Kidney (tissue), 14 donors: ENCODE results near the gene RHBDL1. TPM values are rescaled to one million over a fixed set of nuclear protein-coding genes. Genes with fewer than 3 reads are reported as not detected.

ENCODE experiments used
- DNase-seq, 5 donors: peaks; one replicate each; pipeline ENCODE4 v3.0.0-alpha.2; 2013 to 2020
- FAIRE-seq: peaks from 2 replicates; lab custom pipeline; 2012; peaks lifted over from hg19 to GRCh38; lab: Jason Lieb, UNC
- H3K27ac ChIP-seq, 2 donors: one replicate each; pipeline ENCODE4 v1.7.0; 2013; ENCODE audit warnings: low read depth in 2 of 2, low read length in 2 of 2, inconsistent platforms in 1 of 2
- H3K27me3 ChIP-seq: one replicate; pipeline ENCODE4 v1.7.1; 2013; ENCODE audit warnings: low read length, inconsistent platforms; ENCODE audit not compliant: control insufficient read depth, insufficient read depth
- H3K36me3 ChIP-seq, 3 donors: one replicate each; pipeline versions ENCODE4 v1.7.0 to v1.7.1; 2013; ENCODE audit warnings: low read length in 3 of 3, control low read depth in 1 of 3, inconsistent platforms in 1 of 3; ENCODE audit not compliant: insufficient read depth in 3 of 3, control insufficient read depth in 2 of 3
- H3K4me1 ChIP-seq, 3 donors: one replicate each; pipeline versions ENCODE4 v1.7.0 to v1.7.1; 2013; ENCODE audit warnings: low read length in 3 of 3, inconsistent platforms in 1 of 3, low read depth in 1 of 3; ENCODE audit not compliant: control insufficient read depth in 2 of 3, insufficient read depth in 2 of 3
- H3K4me3 ChIP-seq, 3 donors: one replicate each; pipeline versions ENCODE4 v1.7.0 to v1.8.1; 2013; ENCODE audit warnings: low read length in 3 of 3, control low read depth in 1 of 3, inconsistent platforms in 1 of 3
- H3K9ac ChIP-seq, 3 donors: one replicate each; pipeline versions ENCODE4 v1.7.0 to v1.7.1; 2013; ENCODE audit warnings: low read length in 3 of 3, control low read depth in 1 of 3, inconsistent platforms in 1 of 3
- H3K9me3 ChIP-seq, 3 donors: one replicate each; pipeline versions ENCODE4 v1.7.0 to v1.7.1; 2013; ENCODE audit warnings: low read length in 3 of 3, control low read depth in 1 of 3, inconsistent platforms in 1 of 3; ENCODE audit not compliant: control insufficient read depth in 2 of 3, insufficient read depth in 1 of 3
- CTCF ChIP-seq: IDR thresholded peaks from 3 replicates; pipeline ENCODE4 v1.5.1; 2012; ENCODE audit warnings: mild to moderate bottlenecking, moderate library complexity, borderline replicate concordance; ENCODE audit not compliant: insufficient read depth; ENCODE audit errors: extremely low read depth
- intact Hi-C: fragments of 100-400 bp; cut with DNase I; formaldehyde crosslinking; loops from one replicate; pipeline ENCODE4 v1.11.1; 2022
- polyA plus RNA-seq: library from polyadenylated mRNA; stranded (reverse); fragments of 350-450 nt; fragmentation: Illumina TruSeq; extraction: RNeasy Lipid Tissue Mini Kit (QIAGEN cat#74804); gene quantifications from one replicate; pipeline ENCODE4 v1.2.3, GENCODE V29; 2014; ENCODE audit warnings: low read depth, low replicate concordance; ENCODE audit not compliant: insufficient read depth
- total RNA-seq: library from RNA; stranded (reverse); fragmentation: NEBNext Ultra II Directional; extraction: Animal tissue kit (Norgen Biotek cat#: 25700); gene quantifications from one replicate; pipeline ENCODE4 v1.2.1, GENCODE V29; 2021
- donor health status: control.
- donor health status: control.
- donor health status: control.
- donor health status: control.
- donor health status: control.
- donor health status: DM: yes; HTN: yes; CAD: no.
- donor health status: Normal renal cell carcinoma (clear cell type).

The RHBDL1 gene
- total and polyA plus RNA-seq, 2 donors from 2014 or later, result 0.88 to 9.7 TPM

DNA sequence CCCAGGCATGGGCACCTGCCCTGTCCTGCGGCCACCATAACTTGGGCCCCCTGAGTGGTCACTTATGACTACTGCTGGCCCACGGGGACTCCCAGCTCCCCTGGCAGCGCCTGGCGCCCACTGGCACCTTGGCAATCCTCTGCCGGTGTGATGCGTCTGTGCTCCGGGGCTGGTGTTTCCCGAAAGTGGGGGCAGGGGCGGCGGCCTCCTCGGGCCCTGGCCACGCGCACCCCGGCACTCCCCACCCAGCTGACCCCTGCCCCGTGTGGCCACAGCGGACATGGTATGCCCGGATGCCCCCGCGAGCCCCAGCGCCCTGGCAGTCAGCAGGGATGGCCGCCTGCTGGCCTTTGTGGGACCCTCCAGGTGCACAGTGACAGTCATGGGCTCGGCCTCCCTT is 18.0 kb upstream of the RHBDL1 start:
- FAIRE-seq (no peak), DNase-seq (no peak)
- Histone ChIP-seq H3K36me3 (no peaks in the 10 kb centered on the region), H3K9me3 (no peaks in the 10 kb centered on the region), H3K27ac (no peak overlapping the region), H3K4me1 (peaks cover 0 to 10% (median 0%) of the 10 kb centered on the region in 3 donors), H3K9ac (no peak overlapping the region), H3K4me3 (no peak overlapping the region), H3K27me3 (no peaks in the 10 kb centered on the region)
- intact Hi-C loops, result no loop called here
- no peak for TF ChIP-seq CTCF

- intact Hi-C loops, result no loop called here
- Histone ChIP-seq H3K4me3 (no peak overlapping the region), H3K27ac (no peak overlapping the region), H3K36me3 (no peaks in the 10 kb centered on the region), H3K9ac (no peak overlapping the region), H3K4me1 (peaks cover 0 to 10% (median 0%) of the 10 kb centered on the region in 3 donors), H3K9me3 (no peaks in the 10 kb centered on the region), H3K27me3 (no peaks in the 10 kb centered on the region)
- no peak for TF ChIP-seq CTCF
- no peak for DNase-seq
- no peak for FAIRE-seq
Measured at GRCh38 chr16:658679-659571, 16.5 kb upstream of the RHBDL1 start.

- Histone ChIP-seq H3K9ac (no peak overlapping the region), H3K27me3 (no peaks in the 10 kb centered on the region), H3K4me3 (no peak overlapping the region), H3K9me3 (no peaks in the 10 kb centered on the region), H3K36me3 (no peaks in the 10 kb centered on the region), H3K27ac (no peak overlapping the region), H3K4me1 (peaks cover 0 to 10% (median 0%) of the 10 kb centered on the region in 3 donors)
- intact Hi-C loops, result no loop called here
- no peak for DNase-seq
- FAIRE-seq, result no peak
- TF ChIP-seq CTCF, result no peak
Measured at GRCh38 chr16:659618-660017, 15.9 kb upstream of the RHBDL1 start.

DNA sequence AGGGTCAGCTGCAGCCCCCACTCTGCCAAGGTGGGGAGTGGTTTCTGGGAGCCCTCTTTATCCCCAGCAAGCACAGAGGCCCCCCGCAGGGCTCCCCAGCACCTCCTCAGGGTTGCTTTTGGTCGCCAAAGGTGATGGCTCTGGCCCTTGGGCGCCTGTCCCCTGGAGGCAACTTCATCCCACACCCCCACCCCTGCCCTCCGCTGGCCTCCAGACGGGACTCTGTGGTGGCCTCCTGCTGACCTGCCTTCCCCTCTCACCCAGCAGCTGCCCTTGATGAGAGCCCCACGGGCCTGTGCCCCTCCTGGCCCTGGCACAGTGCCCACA is 15.4 kb upstream of the RHBDL1 start:
- DNase-seq (no peak), FAIRE-seq (no peak)
- TF ChIP-seq CTCF, result no peak
- Histone ChIP-seq H3K4me3 (no peak overlapping the region), H3K27me3 (no peaks in the 10 kb centered on the region), H3K36me3 (no peaks in the 10 kb centered on the region), H3K27ac (no peak overlapping the region), H3K4me1 (peaks cover 0 to 10% (median 0%) of the 10 kb centered on the region in 3 donors), H3K9me3 (no peaks in the 10 kb centered on the region), H3K9ac (no peak overlapping the region)
- intact Hi-C loops, result no loop called here
